Astrocyte of the hippocampus (primary cell): ENCODE data around the gene PHLPP1.
A peak's percentile ranks its signal among the peaks of the same experiment; 100 is the strongest.

Source experiments
- DNase-seq: peaks from one replicate; pipeline ENCODE4 v3.0.0; 2011; ENCODE audit warnings: low read depth, low spot score

PHLPP1 gene

GRCh38 chr18:62844850-62845643 lies 129.7 kb downstream of the PHLPP1 start:
- DNase-seq: no peak

DNA sequence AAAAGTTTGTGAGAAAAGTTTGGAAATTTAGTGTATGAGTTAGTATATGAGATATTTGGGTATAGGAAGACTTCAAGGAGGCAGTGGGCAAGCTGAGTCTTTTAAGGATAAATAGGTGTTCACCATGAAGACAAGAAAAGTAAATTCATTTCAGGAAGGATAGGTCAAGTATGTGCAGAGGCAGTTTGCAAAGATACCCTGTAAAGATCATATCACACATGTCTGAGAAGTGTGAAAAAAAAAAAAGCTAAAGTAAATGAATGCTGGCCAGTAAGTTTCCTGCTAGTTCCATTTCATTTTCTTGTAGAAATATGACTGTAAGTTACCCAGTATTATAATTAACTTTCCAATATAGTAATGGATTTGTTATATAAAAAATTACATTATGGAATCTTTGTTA lies 131.0 kb downstream of the PHLPP1 start:
- no peak for DNase-seq

- no peak for DNase-seq
These were observed 131.7 kb downstream of the PHLPP1 start for GRCh38 chr18:62847081-62847480.

DNA sequence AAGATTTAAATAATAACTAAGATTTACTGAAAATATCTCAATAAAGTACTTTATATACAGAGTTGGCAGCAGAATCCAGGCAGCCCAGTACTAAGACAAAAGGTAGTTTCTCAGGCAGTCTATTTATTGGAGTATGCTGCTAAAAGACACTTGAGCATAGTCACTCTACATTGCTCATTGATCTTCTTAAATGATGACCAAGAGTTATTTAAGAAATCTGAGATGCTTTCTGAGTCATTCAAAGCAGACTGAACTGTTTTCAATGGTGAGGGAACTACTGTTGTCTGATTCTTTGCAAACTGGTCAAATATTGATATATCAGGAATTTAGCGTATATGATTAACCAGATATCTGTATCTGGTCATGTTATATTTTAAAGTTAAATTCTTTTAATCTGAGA lies 133.6 kb downstream of the PHLPP1 start:
- DNase-seq: no peak

- no peak for DNase-seq
These were observed 135.4 kb downstream of the PHLPP1 start for GRCh38 chr18:62850619-62851306.

DNA sequence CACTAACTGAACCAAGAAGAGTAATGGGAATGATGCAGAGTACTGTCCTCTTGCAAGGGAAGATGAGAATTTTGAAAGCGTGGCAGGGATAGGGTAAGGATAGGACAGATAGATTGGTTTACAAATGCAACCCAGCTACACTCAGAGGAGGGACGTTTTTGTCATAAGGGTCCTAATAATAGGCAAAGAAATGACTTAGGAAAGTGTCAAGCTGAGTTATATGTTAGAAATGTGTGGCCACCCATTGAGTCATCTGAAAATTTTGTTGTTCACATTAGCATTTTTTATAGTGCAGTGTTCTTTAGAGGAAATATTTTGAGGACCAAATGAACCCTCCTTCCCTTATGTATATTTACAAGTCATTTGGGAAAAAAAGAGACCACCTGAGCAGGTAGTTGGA lies 137.5 kb downstream of the PHLPP1 start:
- peak; percentile 21 for DNase-seq

DNA sequence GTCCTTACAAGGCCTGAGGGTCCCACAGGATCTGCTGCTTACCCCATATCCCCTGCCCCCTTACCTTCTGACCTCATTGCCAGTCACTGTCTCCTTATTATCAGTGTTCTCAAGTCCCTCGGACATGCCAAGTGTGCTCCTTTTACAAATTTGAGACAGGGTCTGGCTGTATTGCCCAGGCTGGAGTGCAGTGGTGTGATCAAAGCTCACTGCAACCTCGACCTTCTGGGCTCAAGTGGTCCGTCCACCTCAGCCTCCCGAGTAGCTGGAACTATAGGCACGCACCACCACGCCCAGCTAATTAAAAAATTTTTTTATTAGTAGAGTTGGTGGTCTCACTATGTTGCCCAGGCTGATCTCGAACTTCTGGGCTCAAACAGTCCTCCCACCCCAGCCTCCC lies 141.0 kb downstream of the PHLPP1 start:
- no peak for DNase-seq

GRCh38 chr18:62857263-62857976 lies 142.1 kb downstream of the PHLPP1 start:
- no peak for DNase-seq

GRCh38 chr18:62860062-62860461 lies 144.7 kb downstream of the PHLPP1 start:
- no peak for DNase-seq

DNA sequence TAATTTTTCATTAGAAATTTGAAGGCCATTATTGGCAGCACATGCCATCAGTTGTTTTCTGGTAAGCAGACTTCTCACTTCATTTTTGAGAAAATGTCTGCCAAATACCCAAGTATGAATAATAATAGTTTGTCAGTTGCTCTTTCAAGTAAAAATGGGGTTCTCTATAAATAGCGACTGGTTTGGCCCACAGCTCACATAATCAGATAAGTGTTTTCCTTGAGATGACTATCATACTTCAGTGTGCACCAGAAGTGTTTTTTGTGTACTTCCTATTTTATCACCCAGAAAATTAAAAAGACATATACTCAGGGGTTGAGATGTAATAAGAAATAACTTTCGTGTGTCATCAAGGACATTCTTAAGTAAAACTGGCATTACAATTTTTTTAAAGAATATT lies 147.1 kb downstream of the PHLPP1 start:
- no peak for DNase-seq

DNA sequence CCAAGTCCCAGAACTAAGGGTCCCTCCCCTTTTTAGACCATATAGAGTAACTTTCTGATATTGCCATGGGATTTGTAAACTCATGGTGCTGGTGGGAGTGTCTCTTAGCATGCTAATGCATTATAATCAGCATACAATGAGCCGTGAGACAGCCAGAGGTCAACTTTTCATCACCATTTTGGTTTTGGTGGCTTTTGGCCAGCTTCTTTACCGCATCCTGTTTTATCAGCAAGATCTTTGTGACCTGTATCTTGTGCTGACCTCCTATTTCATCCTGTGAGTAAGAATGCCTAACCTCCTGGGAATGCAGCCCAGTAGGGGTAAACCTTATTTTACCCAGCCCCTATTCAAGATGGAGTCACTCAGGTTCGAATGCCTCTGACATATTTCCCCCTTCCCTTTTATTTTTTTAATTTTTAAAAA lies 148.2 kb downstream of the PHLPP1 start:
- no peak for DNase-seq

DNA sequence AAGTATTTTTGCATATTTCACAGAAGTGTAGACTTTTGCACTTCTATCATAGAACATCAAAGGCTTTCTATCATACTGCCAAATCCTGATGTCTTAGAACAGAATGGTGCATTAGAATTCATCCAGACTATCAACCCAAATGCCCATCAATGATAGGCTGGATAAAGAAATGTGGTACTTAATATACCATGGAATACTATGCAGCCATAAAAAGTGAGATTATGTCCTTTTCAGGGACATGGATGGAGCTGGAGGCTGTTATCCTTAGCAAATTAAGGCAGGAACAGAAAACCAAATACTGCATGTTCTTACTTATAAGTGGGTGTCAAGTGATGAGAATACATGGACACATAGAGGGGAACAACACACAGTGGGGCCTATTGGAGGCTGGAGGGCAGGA lies 150.2 kb downstream of the PHLPP1 start:
- no peak for DNase-seq

DNA sequence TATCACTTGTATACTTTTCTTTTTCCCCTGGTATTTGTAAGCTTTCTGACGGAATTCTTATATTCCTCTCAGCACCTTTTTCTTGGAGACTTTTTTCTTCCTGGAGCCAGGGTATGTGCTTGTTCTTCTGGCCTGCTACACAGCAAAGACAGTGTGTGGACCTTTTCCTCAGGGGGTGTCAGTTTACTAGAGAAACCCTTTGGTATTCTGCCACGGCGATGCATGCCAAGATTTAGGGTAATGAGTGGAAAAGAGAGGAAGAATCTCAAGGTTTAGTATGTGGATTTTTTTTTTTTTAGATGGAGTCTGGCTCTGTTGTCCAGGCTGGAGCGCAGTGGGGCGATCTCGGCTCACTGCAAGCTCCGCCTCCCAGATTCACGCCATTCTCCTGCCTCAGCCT lies 152.2 kb downstream of the PHLPP1 start:
- peak; percentile 54 for DNase-seq

GRCh38 chr18:62868645-62869044 lies 153.3 kb downstream of the PHLPP1 start:
- no peak for DNase-seq

DNA sequence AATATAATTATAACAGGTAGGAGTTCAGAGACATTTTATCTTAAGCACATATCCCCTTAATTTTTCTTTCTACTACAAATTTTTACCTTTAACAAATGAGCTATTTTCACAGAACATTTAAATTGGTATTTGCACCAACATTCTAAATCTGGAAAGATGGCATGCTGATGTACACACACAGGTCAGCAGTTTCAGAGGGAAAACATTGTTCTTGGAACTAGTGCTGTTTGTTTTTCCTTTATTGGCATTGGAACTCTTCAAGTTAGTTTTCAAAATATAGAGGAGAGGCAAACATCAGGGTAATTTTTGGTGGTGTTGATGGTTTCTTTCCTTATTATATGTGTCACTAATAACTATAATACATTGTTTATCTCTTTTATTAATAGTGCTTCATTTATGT lies 155.3 kb downstream of the PHLPP1 start:
- DNase-seq: no peak

DNA sequence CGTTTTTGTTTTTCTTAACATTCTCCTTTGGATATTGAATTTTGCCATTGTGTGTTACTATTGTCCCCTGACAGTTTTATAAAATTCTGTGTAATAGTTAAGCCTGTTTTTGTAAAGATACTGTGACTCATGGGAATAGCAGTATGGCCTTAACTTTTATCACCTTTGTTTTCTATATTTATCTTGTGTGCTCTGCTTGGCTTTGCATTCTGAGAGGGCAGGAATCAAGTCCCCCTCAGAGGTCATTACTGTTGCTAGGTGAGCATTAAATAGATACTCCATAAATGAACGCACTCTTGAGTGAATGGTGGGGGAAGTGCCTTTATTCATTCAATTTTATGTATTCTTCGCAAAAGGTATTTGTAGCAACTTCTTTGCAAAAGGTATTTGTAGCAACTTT lies 160.0 kb downstream of the PHLPP1 start:
- no peak for DNase-seq

DNA sequence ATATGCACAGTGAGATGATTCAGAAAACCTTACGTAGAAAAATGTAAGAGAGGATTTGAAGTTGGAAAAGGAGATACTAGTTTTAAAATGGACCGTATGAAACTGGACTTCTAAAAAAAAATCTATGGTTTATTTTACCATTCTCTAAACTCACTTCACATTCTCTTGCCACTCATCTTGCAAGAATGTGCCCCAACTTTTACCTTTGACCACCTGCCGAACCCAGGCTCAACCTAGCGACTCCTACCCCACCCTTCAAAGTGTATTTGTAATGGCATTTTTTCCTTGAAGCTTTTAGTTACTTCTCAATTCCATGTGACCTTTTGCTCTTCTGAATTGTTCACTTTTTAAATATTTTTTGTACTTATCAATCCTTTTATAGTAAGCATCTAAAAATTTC lies 160.8 kb downstream of the PHLPP1 start:
- DNase-seq: no peak

GRCh38 chr18:62876828-62877227 lies 161.5 kb downstream of the PHLPP1 start:
- DNase-seq: no peak

- DNase-seq: peak; percentile 73
These were observed 162.3 kb downstream of the PHLPP1 start for GRCh38 chr18:62877411-62878221.

GRCh38 chr18:62878305-62878704 lies 163.0 kb downstream of the PHLPP1 start:
- DNase-seq: no peak

DNA sequence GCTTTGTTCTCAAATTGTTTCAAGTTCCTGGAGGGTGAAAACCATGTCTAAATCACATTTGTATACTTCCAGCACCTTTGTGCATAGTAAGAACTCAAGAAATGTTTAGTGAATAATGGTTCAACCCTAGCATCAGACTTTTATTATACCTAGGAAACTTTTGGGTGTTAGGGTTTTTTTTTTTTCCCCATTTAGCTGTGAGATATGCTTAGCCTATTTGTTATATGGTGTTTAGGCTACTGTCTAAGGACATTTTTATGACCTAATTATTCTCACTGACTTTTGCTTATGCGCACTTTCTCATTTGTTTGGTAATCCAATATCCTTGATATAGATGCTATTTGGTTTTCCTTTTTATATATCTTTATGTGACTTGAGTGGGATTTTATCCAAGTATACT lies 164.7 kb downstream of the PHLPP1 start:
- DNase-seq: no peak
